Fibroblast of mammary gland (primary cell): ENCODE measurements around the gene ZMYND12.

ENCODE experiments used
- DNase-seq: peaks from one replicate; pipeline ENCODE4 v3.0.0-alpha.2; 2010; ENCODE audit warnings: low read depth
- H3K4me3 ChIP-seq: 2 replicates; pipeline ENCODE4 v1.5.1; 2011; ENCODE audit warnings: low read depth, mild to moderate bottlenecking, low read length, moderate library complexity; ENCODE audit not compliant: control insufficient read depth
- TF ChIP-seq, protein P1 (sequence below): conservative IDR thresholded peaks from 2 replicates; pipeline ENCODE4 v1.5.1; 2011; ENCODE audit warnings: low read depth, low read length, inconsistent platforms; ENCODE audit not compliant: control insufficient read depth, insufficient read depth

The ZMYND12 gene

GRCh38 chr1:42450061-42450460, 5.8 kb downstream of the ZMYND12 start:
- DNase-seq = no peak

DNA sequence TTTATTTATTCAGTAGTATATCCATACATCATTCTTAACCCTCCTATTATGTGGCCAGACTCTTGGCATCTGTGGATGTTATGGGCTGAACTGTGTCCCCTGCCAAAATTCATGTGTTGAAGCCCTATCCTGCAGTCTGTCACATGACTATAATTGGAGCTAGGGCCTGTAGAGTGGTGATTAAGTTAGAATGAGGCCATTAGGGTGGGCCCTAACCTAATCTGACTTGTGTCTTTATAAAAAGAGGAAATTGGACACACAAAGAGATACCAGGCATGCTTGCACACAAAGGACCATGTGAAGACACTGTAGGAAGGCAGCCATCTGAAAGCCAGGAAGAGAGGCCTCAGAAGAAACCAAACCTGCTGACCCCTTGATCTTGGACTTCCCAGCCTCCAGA, 6.6 kb downstream of the ZMYND12 start:
- no peak overlapping the region for H3K4me3 ChIP-seq
- DNase-seq = no peak

More at GRCh38 chr1:42450061-42450460, 5.8 kb downstream of the ZMYND12 start:
- TF ChIP-seq, protein P1, sequence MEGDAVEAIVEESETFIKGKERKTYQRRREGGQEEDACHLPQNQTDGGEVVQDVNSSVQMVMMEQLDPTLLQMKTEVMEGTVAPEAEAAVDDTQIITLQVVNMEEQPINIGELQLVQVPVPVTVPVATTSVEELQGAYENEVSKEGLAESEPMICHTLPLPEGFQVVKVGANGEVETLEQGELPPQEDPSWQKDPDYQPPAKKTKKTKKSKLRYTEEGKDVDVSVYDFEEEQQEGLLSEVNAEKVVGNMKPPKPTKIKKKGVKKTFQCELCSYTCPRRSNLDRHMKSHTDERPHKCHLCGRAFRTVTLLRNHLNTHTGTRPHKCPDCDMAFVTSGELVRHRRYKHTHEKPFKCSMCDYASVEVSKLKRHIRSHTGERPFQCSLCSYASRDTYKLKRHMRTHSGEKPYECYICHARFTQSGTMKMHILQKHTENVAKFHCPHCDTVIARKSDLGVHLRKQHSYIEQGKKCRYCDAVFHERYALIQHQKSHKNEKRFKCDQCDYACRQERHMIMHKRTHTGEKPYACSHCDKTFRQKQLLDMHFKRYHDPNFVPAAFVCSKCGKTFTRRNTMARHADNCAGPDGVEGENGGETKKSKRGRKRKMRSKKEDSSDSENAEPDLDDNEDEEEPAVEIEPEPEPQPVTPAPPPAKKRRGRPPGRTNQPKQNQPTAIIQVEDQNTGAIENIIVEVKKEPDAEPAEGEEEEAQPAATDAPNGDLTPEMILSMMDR = no peak
- H3K4me3 ChIP-seq = no peak overlapping the region

GRCh38 chr1:42442662-42443061, 13.2 kb downstream of the ZMYND12 start:
- no peak for DNase-seq
- no peak overlapping the region for H3K4me3 ChIP-seq
- TF ChIP-seq, protein P1 = no peak

More for the DNA sequence above, 6.6 kb downstream of the ZMYND12 start:
- TF ChIP-seq, protein P1 = no peak

- H3K4me3 ChIP-seq = no peak overlapping the region
- DNase-seq = peak; percentile 88
- TF ChIP-seq, protein P1 = no peak
Measured at GRCh38 chr1:42439940-42440339, 15.9 kb downstream of the ZMYND12 start.

DNA sequence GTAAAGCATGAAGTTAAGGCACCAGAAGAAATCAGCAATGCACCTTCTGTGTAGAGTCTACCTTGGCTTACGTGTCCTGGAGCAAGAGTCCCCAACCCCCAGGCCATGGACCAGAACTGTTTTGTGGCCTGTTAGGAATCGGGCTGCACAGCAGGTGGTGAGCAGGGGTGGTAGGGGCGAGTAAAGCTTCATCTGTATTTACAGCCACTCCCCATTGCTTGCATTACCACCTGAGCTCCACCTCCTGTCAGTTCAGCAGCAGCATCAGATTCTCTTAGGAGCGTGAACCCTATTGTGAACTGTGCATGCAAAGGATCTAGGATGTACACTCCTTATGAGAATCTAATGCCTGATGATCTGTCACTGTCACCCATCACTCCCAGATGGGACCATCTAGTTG, 21.5 kb downstream of the ZMYND12 start:
- DNase-seq = no peak
- no peak overlapping the region for H3K4me3 ChIP-seq
- TF ChIP-seq, protein P1 = no peak

DNA sequence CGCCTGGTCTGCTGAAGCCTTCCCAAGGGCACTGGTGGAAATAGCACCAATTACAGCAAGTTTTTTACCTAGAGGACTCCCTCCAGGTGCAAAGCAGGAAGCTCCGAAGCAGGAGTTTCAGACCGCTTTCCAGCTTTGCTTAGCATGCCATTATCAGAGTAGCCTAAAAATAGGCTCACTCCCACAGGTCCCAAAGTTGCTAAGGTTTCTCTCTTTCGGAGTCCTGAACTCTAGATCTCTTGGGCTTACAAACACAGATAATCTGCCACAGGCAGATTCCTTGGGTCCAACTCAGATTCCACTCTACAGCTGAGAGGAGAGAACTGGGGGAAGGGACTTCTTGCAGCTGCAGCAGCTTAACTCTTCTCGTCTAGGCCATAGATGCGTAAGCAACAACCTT, 22.5 kb downstream of the ZMYND12 start:
- H3K4me3 ChIP-seq = no peak overlapping the region
- TF ChIP-seq, protein P1 = no peak
- no peak for DNase-seq

GRCh38 chr1:42432714-42433113, 23.1 kb downstream of the ZMYND12 start:
- no peak for DNase-seq
- TF ChIP-seq, protein P1 = no peak
- H3K4me3 ChIP-seq = no peak overlapping the region
